Activated naive CD8-positive, alpha-beta T cell treated with anti-CD3 and anti-CD28 coated beads, Interleukin-2, amount 10 ng/mL, durations not matched to agents 7 days and 5 days (primary cell): ENCODE measurements around the gene TEKTIP1. TPM values are rescaled to one million over a fixed set of nuclear protein-coding genes. Genes with fewer than 3 reads are reported as not detected.

Experiments used
- ATAC-seq: fragments of 150-1000 bp; cut with Tn5 transposase; one replicate; pipeline ENCODE4 v1.10.0; 2021; ENCODE audit warnings: low read depth, moderate library complexity
- POLR2A ChIA-PET: fragments of 350-600 bp; sonication (Branson Sonifier 250); formaldehyde crosslinking; loops from one replicate; lab custom pipeline; 2021; ENCODE audit warnings: antibody characterized with exemption; lab: Charles Lee
- DNase-seq: peaks from one replicate; pipeline ENCODE4 v3.0.0; 2021
- H3K27ac Mint-ChIP-seq: one replicate; pipeline ENCODE4 v1.8.0; 2022; ENCODE audit warnings: mild to moderate bottlenecking, mixed read lengths
- H3K27me3 Mint-ChIP-seq: one replicate; pipeline ENCODE4 v1.8.0; 2022; ENCODE audit warnings: mild to moderate bottlenecking, moderate library complexity, mixed read lengths
- H3K36me3 Mint-ChIP-seq: one replicate; pipeline ENCODE4 v1.8.0; 2021; ENCODE audit warnings: mild to moderate bottlenecking, mixed read lengths
- H3K4me1 Mint-ChIP-seq: one replicate; pipeline ENCODE4 v1.8.0; 2021; ENCODE audit warnings: mixed read lengths
- H3K4me3 Mint-ChIP-seq: one replicate; pipeline ENCODE4 v1.8.0; 2022; ENCODE audit warnings: mild to moderate bottlenecking, moderate library complexity, mixed read lengths
- H3K9me3 Mint-ChIP-seq: one replicate; pipeline ENCODE4 v1.8.0; 2021; ENCODE audit warnings: mixed read lengths
- total RNA-seq, 2 experiments: library from RNA; stranded (reverse); gene quantifications; one replicate each; pipeline ENCODE4 v1.2.3, GENCODE V29; 2021

TEKTIP1 gene
- total RNA-seq, 2 experiments from 2014 or later: 11.4 to 13.9 TPM

DNA sequence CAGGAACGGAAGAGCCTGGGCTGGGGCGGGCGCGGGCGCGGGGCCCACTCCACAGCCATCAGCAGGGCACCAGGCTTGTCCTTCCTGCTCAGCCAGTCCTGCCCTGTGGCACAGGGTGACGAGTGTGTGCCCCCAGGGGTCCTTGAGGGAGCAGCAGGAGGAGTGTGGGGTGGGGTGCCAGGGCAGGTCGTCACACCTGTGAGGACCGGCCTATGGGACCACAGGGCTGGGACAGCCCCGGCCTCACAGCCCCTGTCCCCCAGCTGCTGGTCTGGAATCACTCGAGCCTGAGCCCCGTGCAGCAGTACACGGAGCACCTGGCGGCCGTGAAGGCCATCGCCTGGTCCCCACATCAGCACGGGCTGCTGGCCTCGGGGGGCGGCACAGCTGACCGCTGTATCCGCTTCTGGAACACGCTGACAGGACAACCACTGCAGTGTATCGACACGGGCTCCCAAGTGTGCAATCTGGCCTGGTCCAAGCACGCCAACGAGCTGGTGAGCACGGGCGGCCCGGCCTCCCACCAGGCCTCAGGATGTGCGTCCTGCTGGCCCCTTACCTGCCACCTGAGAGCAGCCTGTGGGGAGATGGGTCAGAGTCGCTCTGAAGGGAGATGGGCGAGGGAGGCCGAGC, 6.7 kb upstream of the TEKTIP1 start:
- H3K36me3 Mint-ChIP-seq: peaks cover 13% of the 10 kb centered on the region
- no peaks in the 10 kb centered on the region for H3K9me3 Mint-ChIP-seq
- no peaks in the 10 kb centered on the region for H3K4me1 Mint-ChIP-seq
- ATAC-seq: no peak
- POLR2A ChIA-PET: interaction anchor here (0.9 kb wide), 1 partner anchor 557 kb away, joined by 3 read pairs; no protein-coding TSS in a partner anchor
- no peaks in the 10 kb centered on the region for H3K27me3 Mint-ChIP-seq
- H3K27ac Mint-ChIP-seq: no peak overlapping the region
- H3K4me3 Mint-ChIP-seq: no peak overlapping the region
- DNase-seq: no peak

GRCh38 chr19:3533033-3533432, 5.9 kb upstream of the TEKTIP1 start:
- Mint-ChIP-seq H3K36me3 (peaks cover 15% of the 10 kb centered on the region), H3K4me1 (peaks cover 1% of the 10 kb centered on the region), H3K9me3 (no peaks in the 10 kb centered on the region), H3K4me3 (no peak overlapping the region), H3K27ac (no peak overlapping the region), H3K27me3 (no peaks in the 10 kb centered on the region)
- ATAC-seq: no peak
- POLR2A ChIA-PET: no interaction called here
- no peak for DNase-seq

DNA sequence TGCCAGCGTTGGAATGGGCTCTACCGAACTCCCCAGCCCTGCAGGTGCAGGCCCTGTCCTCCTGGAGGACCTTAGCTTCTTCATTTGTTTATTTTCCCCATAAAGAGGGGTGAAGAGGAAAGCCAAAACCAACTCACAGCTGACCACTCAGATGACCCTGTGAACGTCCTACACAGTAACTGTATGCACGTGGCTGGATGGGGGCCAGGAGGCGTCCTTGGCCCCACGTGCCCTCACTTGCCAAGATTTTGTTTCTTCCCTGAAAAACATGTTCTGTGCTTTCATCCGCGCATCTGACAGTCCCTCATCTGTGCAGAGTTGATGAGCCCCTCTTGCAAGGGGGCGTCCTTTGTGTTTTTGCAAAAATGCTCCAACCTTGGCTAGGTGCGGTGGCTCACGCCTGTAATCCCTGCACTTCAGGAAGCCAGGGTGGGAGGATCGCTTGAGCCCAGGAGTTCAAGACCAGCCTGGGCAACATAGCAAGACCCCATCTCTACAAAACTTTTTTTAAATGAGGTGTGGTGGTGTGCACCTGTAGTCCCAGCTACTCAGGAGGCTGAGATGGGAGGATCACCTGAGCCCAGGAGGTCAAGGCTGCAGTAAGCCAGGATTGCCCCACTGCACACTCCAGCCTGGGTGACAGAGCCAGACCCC, 5.3 kb upstream of the TEKTIP1 start:
- Mint-ChIP-seq H3K4me3 (no peak overlapping the region), H3K4me1 (peaks cover 1% of the 10 kb centered on the region), H3K27ac (no peak overlapping the region), H3K9me3 (no peaks in the 10 kb centered on the region), H3K36me3 (peaks cover 14% of the 10 kb centered on the region), H3K27me3 (no peaks in the 10 kb centered on the region)
- DNase-seq: no peak
- POLR2A ChIA-PET: no interaction called here
- ATAC-seq: no peak

GRCh38 chr19:3534375-3535234, 4.4 kb upstream of the TEKTIP1 start:
- Mint-ChIP-seq H3K36me3 (peaks cover 16% of the 10 kb centered on the region), H3K27me3 (no peaks in the 10 kb centered on the region), H3K4me3 (no peak overlapping the region), H3K9me3 (no peaks in the 10 kb centered on the region), H3K27ac (no peak overlapping the region), H3K4me1 (peaks cover 1% of the 10 kb centered on the region)
- POLR2A ChIA-PET: no interaction called here
- DNase-seq (no peak), ATAC-seq (no peak)

DNA sequence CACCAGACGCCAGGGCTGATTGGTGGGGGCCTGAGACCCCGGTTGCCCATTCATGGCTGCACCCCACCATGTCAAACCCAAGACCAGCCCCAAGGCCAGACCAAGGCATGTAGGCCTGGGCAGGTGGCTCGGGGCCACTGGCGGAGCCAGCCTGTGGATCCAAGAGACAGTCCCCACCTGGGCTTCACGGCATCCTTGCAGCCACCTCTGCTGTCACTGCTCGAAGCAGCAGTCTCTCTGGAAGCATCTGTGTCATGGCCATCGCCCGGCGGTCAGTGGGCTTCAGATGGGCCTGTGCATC, 3.8 kb upstream of the TEKTIP1 start:
- H3K9me3 Mint-ChIP-seq: no peaks in the 10 kb centered on the region
- ATAC-seq: no peak

GRCh38 chr19:3535563-3535965, 3.4 kb upstream of the TEKTIP1 start:
- Mint-ChIP-seq H3K9me3 (no peaks in the 10 kb centered on the region), H3K27ac (no peak overlapping the region), H3K4me3 (no peak overlapping the region), H3K36me3 (peaks cover 19% of the 10 kb centered on the region), H3K4me1 (peaks cover 1% of the 10 kb centered on the region), H3K27me3 (no peaks in the 10 kb centered on the region)
- no peak for ATAC-seq
- no peak for DNase-seq
- POLR2A ChIA-PET: no interaction called here

More for the DNA sequence above, 3.8 kb upstream of the TEKTIP1 start:
- Mint-ChIP-seq H3K4me3 (no peak overlapping the region), H3K27ac (no peak overlapping the region), H3K36me3 (peaks cover 19% of the 10 kb centered on the region), H3K4me1 (peaks cover 1% of the 10 kb centered on the region), H3K27me3 (no peaks in the 10 kb centered on the region)
- no peak for DNase-seq
- POLR2A ChIA-PET: no interaction called here

- H3K4me3 Mint-ChIP-seq: no peak overlapping the region
- H3K27ac Mint-ChIP-seq: no peak overlapping the region
- no peak for DNase-seq
- ATAC-seq: no peak
- H3K36me3 Mint-ChIP-seq: peaks cover 19% of the 10 kb centered on the region
- POLR2A ChIA-PET: no interaction called here
- H3K27me3 Mint-ChIP-seq: no peaks in the 10 kb centered on the region
- no peaks in the 10 kb centered on the region for H3K9me3 Mint-ChIP-seq
- peaks cover 1% of the 10 kb centered on the region for H3K4me1 Mint-ChIP-seq
Measured at GRCh38 chr19:3535981-3536380, 3.0 kb upstream of the TEKTIP1 start.

DNA sequence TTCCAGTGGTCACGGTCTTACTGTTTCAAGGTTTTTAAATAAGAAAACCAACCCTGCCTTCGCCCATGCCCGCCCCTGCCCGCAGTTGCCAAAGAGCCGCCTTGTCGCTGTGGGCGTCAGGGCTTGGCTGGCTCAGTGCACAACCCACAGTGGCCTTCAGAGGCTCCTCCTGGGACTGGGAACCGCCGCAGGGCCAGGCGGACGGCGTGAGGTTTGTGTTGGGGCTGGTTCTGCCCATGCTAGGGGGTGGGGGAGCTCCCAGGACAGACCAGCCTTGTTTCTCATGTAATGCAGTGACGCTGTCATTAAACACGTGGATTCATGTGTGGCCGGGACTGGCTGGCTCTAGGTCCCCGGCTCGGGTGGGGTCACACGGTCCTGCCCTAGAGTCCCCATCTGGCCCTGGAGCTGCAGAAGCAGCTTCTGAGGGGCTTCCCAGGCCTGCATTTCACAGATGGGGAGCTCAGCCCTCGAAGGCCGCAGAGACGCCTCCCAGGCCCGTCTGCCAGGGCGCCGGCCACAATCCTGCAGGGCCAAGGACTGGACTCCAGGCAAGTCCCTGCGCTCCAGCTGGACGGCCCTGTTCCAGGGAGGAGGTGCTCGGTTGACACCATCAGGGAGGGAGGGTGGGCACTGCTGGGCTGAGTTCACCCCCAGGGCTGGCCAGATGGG, 2.4 kb upstream of the TEKTIP1 start:
- ATAC-seq (no peak), DNase-seq (no peak)
- peaks cover 1% of the 10 kb centered on the region for H3K4me1 Mint-ChIP-seq
- no peaks in the 10 kb centered on the region for H3K27me3 Mint-ChIP-seq
- no peak overlapping the region for H3K4me3 Mint-ChIP-seq
- H3K27ac Mint-ChIP-seq: no peak overlapping the region
- POLR2A ChIA-PET: no interaction called here
- H3K36me3 Mint-ChIP-seq: peaks cover 19% of the 10 kb centered on the region
- no peaks in the 10 kb centered on the region for H3K9me3 Mint-ChIP-seq

DNA sequence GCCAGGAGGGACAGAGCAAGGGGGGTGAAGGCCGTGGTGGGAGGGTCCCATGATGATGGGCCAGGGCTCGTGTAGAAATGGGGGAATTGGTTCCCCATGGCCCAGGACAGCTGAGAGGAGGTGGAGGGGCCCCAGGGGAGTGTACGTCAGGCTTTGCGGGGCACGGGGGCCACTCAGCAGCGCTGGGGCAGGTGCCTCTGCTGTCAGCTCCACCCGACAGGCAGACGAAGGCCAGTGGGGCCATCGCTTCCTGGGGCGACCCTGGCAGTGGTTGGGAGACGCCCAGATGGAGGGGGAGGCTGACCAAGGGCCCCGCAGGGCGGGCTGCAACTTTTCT, 1.9 kb upstream of the TEKTIP1 start:
- peaks cover 1% of the 10 kb centered on the region for H3K4me1 Mint-ChIP-seq
- DNase-seq: no peak
- ATAC-seq: no peak
- H3K36me3 Mint-ChIP-seq: peaks cover 19% of the 10 kb centered on the region
- H3K9me3 Mint-ChIP-seq: no peaks in the 10 kb centered on the region
- peak overlapping the region; percentile 58 for H3K27ac Mint-ChIP-seq
- H3K4me3 Mint-ChIP-seq: no peak overlapping the region
- H3K27me3 Mint-ChIP-seq: no peaks in the 10 kb centered on the region
- POLR2A ChIA-PET: no interaction called here

DNA sequence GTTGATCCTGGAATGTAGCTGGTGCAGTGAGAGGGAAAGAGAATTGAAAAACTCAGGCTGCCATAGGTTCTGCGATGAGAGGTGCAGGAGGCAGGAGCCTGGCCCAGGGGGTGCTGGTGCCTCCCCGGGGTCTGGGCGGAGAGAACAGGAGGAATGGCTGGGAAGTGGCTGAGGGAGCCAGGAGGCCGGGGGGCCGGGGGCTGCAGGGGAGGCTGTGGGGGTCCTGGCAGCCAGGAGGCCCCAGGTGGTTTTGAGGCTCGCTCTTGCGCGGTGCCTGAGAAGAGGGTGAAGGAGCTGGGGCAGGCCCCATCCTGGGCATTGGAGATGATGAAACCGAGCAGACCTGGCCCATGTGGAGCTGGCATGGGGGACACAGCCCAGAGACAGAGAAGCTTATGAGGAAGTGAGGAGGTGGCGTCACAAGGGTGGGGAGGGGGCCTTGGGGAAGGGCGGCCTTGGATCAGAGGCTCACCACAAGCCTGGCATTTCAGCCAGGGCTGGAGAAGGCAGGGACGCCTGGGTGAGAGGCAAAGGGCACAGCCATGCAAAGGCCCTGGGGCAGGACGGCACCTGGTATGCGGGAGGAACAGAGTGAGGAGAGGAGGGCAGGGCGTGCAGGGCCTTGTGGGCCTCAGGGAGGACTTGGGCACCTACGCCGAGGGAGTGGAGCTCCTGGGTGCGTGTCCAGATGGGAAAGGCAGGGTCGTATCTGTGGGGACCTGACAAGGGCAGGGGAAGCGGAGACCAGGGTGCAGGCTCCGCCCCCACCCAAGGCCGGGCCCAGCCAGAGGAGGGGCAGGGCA, 1.3 kb upstream of the TEKTIP1 start:
- no peaks in the 10 kb centered on the region for H3K27me3 Mint-ChIP-seq
- peaks cover 1% of the 10 kb centered on the region for H3K4me1 Mint-ChIP-seq
- H3K9me3 Mint-ChIP-seq: no peaks in the 10 kb centered on the region
- DNase-seq: no peak
- ATAC-seq: peak; percentile 9
- no peak overlapping the region for H3K4me3 Mint-ChIP-seq
- peak overlapping the region; percentile 58 for H3K27ac Mint-ChIP-seq
- POLR2A ChIA-PET: no interaction called here
- H3K36me3 Mint-ChIP-seq: peaks cover 17% of the 10 kb centered on the region

GRCh38 chr19:3538258-3538929, 580 bp upstream of the TEKTIP1 start:
- H3K27ac Mint-ChIP-seq: no peak overlapping the region
- no peak overlapping the region for H3K4me3 Mint-ChIP-seq
- POLR2A ChIA-PET: no interaction called here
- peaks cover 1% of the 10 kb centered on the region for H3K4me1 Mint-ChIP-seq
- H3K9me3 Mint-ChIP-seq: no peaks in the 10 kb centered on the region
- H3K27me3 Mint-ChIP-seq: no peaks in the 10 kb centered on the region
- ATAC-seq (peak; percentile 11), DNase-seq (no peak)
- H3K36me3 Mint-ChIP-seq: peaks cover 17% of the 10 kb centered on the region

GRCh38 chr19:3539756-3540118, 763 bp downstream of the TEKTIP1 start:
- no peaks in the 10 kb centered on the region for H3K9me3 Mint-ChIP-seq
- H3K4me1 Mint-ChIP-seq: peaks cover 1% of the 10 kb centered on the region
- H3K27ac Mint-ChIP-seq: no peak overlapping the region
- ATAC-seq (no peak), DNase-seq (no peak)
- no peaks in the 10 kb centered on the region for H3K27me3 Mint-ChIP-seq
- no peak overlapping the region for H3K4me3 Mint-ChIP-seq
- peaks cover 13% of the 10 kb centered on the region for H3K36me3 Mint-ChIP-seq
- POLR2A ChIA-PET: no interaction called here
